OCI-LY3 (cell line): Measurements from ENCODE around the gene GRIFIN.

Experiments
- CTCF ChIP-seq: fragments of 200-600, 300-600 bp; sonication (generic); IDR thresholded peaks from 2 replicates; pipeline ENCODE4 v1.5.1; 2014; ENCODE audit warnings: antibody characterized with exemption, low read length, low read depth
- EZH2phosphoT487 ChIP-seq: fragments of 200-600 bp; shearing (Covaris generic); IDR thresholded peaks from 2 replicates; pipeline ENCODE4 v1.6.1; 2018; ENCODE audit warnings: antibody characterized with exemption, mixed run types, low read depth

GRCh38 chr7:2452643-2453270 lies 23.4 kb downstream of the GRIFIN start:
- TF ChIP-seq CTCF: no peak
- TF ChIP-seq EZH2phosphoT487: no peak
